GM23338 (cell line): ENCODE data around the gene GRHPR. TPM values are rescaled to one million over a fixed set of nuclear protein-coding genes. Genes with fewer than 3 reads are reported as not detected.
A peak's percentile ranks its signal among the peaks of the same experiment; 100 is the strongest.

Experiments
- ATAC-seq: fragments of 200-7000 bp; cut with Tn5 transposase; 3 replicates; pipeline ENCODE4 v1.9.1; 2020
- DNase-seq: peaks from one replicate; pipeline ENCODE4 v3.0.0-alpha.2; 2015; ENCODE audit warnings: low spot score
- H2AFZ ChIP-seq: fragments of 200-600 bp; sonication (generic); 2 replicates; pipeline ENCODE4 v1.8.0; 2016; ENCODE audit warnings: antibody characterized with exemption, mild to moderate bottlenecking, moderate library complexity
- H3F3A ChIP-seq: fragments of 200-600 bp; sonication (generic); replicated peaks from 2 replicates; pipeline ENCODE4 v1.8.0; 2017; ENCODE audit warnings: antibody characterized with exemption, mixed run types, low read depth
- H3K27ac ChIP-seq: fragments of 200-600 bp; sonication (generic); 2 replicates; pipeline ENCODE4 v1.6.1; 2016; ENCODE audit warnings: low read depth
- H3K27me3 ChIP-seq: fragments of 200-600 bp; sonication (generic); 2 replicates; pipeline ENCODE4 v1.8.0; 2016; ENCODE audit warnings: mild to moderate bottlenecking, mixed run types, moderate library complexity; ENCODE audit not compliant: insufficient read depth
- H3K36me3 ChIP-seq: fragments of 200-600 bp; sonication (generic); 2 replicates; pipeline ENCODE4 v1.8.0; 2016; ENCODE audit warnings: mild to moderate bottlenecking; ENCODE audit not compliant: insufficient read depth
- H3K4me1 ChIP-seq: fragments of 200-600 bp; sonication (generic); 2 replicates; pipeline ENCODE4 v1.8.0; 2016; ENCODE audit warnings: mild to moderate bottlenecking, moderate library complexity; ENCODE audit not compliant: insufficient read depth
- H3K4me2 ChIP-seq: fragments of 200-600 bp; sonication (generic); 2 replicates; pipeline ENCODE4 v1.7.1; 2017; ENCODE audit warnings: mixed run types
- H3K4me3 ChIP-seq: fragments of 200-600 bp; sonication (generic); 2 replicates; pipeline ENCODE4 v1.6.1; 2016; ENCODE audit warnings: mixed run types
- H3K79me2 ChIP-seq: fragments of 200-600 bp; sonication (generic); replicated peaks from 2 replicates; pipeline ENCODE4 v1.8.0; 2017; ENCODE audit warnings: mild to moderate bottlenecking; ENCODE audit not compliant: insufficient read depth
- H3K9me2 ChIP-seq: fragments of 200-600 bp; sonication (generic); 2 replicates; pipeline ENCODE4 v1.8.0; 2017; ENCODE audit not compliant: insufficient read depth
- H4K20me1 ChIP-seq: fragments of 200-600 bp; sonication (generic); replicated peaks from 2 replicates; pipeline ENCODE4 v1.8.0; 2017; ENCODE audit warnings: mild to moderate bottlenecking; ENCODE audit not compliant: insufficient read depth
- H3K27ac Mint-ChIP-seq: 2 replicates; pipeline ENCODE4 v1.8.0; 2020; ENCODE audit warnings: inconsistent platforms, mild to moderate bottlenecking, moderate library complexity, mixed read lengths
- H3K27me3 Mint-ChIP-seq: 3 replicates; pipeline ENCODE4 v1.8.0; 2022; ENCODE audit warnings: low read depth, mild to moderate bottlenecking, moderate library complexity, mixed read lengths, inconsistent platforms; ENCODE audit not compliant: insufficient read depth, poor library complexity
- H3K36me3 Mint-ChIP-seq: 3 replicates; pipeline ENCODE4 v1.8.0; 2021; ENCODE audit warnings: low read depth, mild to moderate bottlenecking, inconsistent platforms, moderate library complexity, mixed read lengths
- H3K4me1 Mint-ChIP-seq: 3 replicates; pipeline ENCODE4 v1.8.0; 2020; ENCODE audit warnings: mild to moderate bottlenecking, inconsistent platforms, mixed read lengths
- H3K4me3 Mint-ChIP-seq: 3 replicates; pipeline ENCODE4 v1.8.0; 2021; ENCODE audit warnings: moderate library complexity, mild to moderate bottlenecking, inconsistent platforms, mixed read lengths
- H3K9me3 Mint-ChIP-seq: 3 replicates; pipeline ENCODE4 v1.8.0; 2020; ENCODE audit warnings: moderate library complexity, mild to moderate bottlenecking, inconsistent platforms, mixed read lengths
- CREB1 ChIP-seq: fragments of 250-450 bp; sonication (Bioruptor Pico); IDR thresholded peaks from 2 replicates; pipeline ENCODE4 v1.5.0; 2020; ENCODE audit warnings: low read depth, mild to moderate bottlenecking, moderate library complexity
- ETS1 ChIP-seq: IDR thresholded peaks from 2 replicates; pipeline ENCODE4 v1.6.1; 2016; ENCODE audit warnings: antibody characterized with exemption
- REST ChIP-seq: IDR thresholded peaks from one replicate; pipeline ENCODE4 v1.6.1; 2018; ENCODE audit warnings: antibody characterized with exemption; ENCODE audit not compliant: unreplicated experiment
- ZNF331 ChIP-seq: fragments of 250-450 bp; sonication (Bioruptor Pico); IDR thresholded peaks from 2 replicates; pipeline ENCODE4 v1.5.0; 2020; ENCODE audit warnings: low read depth, mild to moderate bottlenecking, moderate library complexity
- ZNF462 ChIP-seq: fragments of 250-450 bp; sonication (Bioruptor Pico); IDR thresholded peaks from 2 replicates; pipeline ENCODE4 v1.5.0; 2020; ENCODE audit warnings: mild to moderate bottlenecking, moderate library complexity
- polyA plus RNA-seq: library from polyadenylated mRNA; unstranded; fragments of >200 nt; fragmentation: Nextera tagmentation; extraction: Ambion mirVana; gene quantifications from 2 replicates; pipeline ENCODE4 v1.2.1, GENCODE V29; 2016
- total RNA-seq: library from RNA; depleted of rRNA; stranded (reverse); fragments of >200 nt; shearing (Covaris generic); gene quantifications from 2 replicates; pipeline ENCODE4 v1.2.3, GENCODE V29; 2014
- TF ChIP-seq, protein P1 (sequence below), 2 experiments: fragments of 200-600 bp in 1 of 2; sonication (generic) in 1 of 2; conservative IDR thresholded peaks; 2 replicates each; pipeline versions ENCODE4 v1.5.1 to v1.6.1; 2016 to 2017; ENCODE audit warnings: antibody characterized with exemption in 2 of 2, low read depth in 2 of 2, mild to moderate bottlenecking in 2 of 2, moderate library complexity in 1 of 2

GRHPR gene
- total and polyA plus RNA-seq, 2 experiments from 2014 or later, result 69.0 to 128 TPM

GRCh38 chr9:37432020-37432419 lies 9.5 kb downstream of the GRHPR start:
- H4K20me1 ChIP-seq, result peaks cover 4% of the 10 kb centered on the region
- H3K9me3 Mint-ChIP-seq, result no peaks in the 10 kb centered on the region
- peaks cover 19% of the 10 kb centered on the region; the same call in 1 of the 2 replicates for H3K4me1 ChIP-seq
- H3K36me3 ChIP-seq, result peaks cover 12% of the 10 kb centered on the region
- no peak for DNase-seq
- TF ChIP-seq ZNF462 (CRISPR knock-in tag), result no peak
- TF ChIP-seq CREB1 (CRISPR knock-in tag), result no peak
- no peak for TF ChIP-seq ZNF331
- no peak for TF ChIP-seq REST
- TF ChIP-seq, protein P1, sequence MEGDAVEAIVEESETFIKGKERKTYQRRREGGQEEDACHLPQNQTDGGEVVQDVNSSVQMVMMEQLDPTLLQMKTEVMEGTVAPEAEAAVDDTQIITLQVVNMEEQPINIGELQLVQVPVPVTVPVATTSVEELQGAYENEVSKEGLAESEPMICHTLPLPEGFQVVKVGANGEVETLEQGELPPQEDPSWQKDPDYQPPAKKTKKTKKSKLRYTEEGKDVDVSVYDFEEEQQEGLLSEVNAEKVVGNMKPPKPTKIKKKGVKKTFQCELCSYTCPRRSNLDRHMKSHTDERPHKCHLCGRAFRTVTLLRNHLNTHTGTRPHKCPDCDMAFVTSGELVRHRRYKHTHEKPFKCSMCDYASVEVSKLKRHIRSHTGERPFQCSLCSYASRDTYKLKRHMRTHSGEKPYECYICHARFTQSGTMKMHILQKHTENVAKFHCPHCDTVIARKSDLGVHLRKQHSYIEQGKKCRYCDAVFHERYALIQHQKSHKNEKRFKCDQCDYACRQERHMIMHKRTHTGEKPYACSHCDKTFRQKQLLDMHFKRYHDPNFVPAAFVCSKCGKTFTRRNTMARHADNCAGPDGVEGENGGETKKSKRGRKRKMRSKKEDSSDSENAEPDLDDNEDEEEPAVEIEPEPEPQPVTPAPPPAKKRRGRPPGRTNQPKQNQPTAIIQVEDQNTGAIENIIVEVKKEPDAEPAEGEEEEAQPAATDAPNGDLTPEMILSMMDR (conservative IDR thresholded peaks at IDR 0.05; ENCODE audit: low read depth in 2 of 2), result no peak
- no peak for TF ChIP-seq ETS1
- peak overlapping the region; percentile 82 for H3K27ac Mint-ChIP-seq
- peaks cover 87% of the 10 kb centered on the region for H3K36me3 Mint-ChIP-seq
- no peak overlapping the region for H3K4me3 Mint-ChIP-seq
- H3K79me2 ChIP-seq, result peaks cover 3% of the 10 kb centered on the region
- H3K4me2 ChIP-seq, result no peak overlapping the region
- H3K27me3 Mint-ChIP-seq, result peaks cover 2% of the 10 kb centered on the region
- no peaks in the 10 kb centered on the region for H3K9me2 ChIP-seq
- 0 out of 2 replicates have a peak, but pooled peaks cover 8% of the 10 kb centered on the region for H3F3A ChIP-seq
- H3K27me3 ChIP-seq, result no peaks in the 10 kb centered on the region
- H3K4me1 Mint-ChIP-seq, result peaks cover 26% of the 10 kb centered on the region
- no peak overlapping the region for H3K4me3 ChIP-seq
- H3K27ac ChIP-seq, result no peak overlapping the region
- no peak for ATAC-seq
- H2AFZ ChIP-seq, result no peak overlapping the region
